HG02798 (cell line): ENCODE data around the gene DDX1.
"Not testable (repeated sequence)": the region's sequence is repeated elsewhere in the genome, so short reads cannot be mapped to it uniquely, and the experiment has no call there.

Experiments used
- ATAC-seq: cut with Tn5 transposase; IDR thresholded peaks from one replicate; pipeline ENCODE4 v1.9.1; 2021; ENCODE audit warnings: mild to moderate bottlenecking; ENCODE audit not compliant: unreplicated experiment, poor library complexity

DDX1 gene

GRCh38 chr2:15614545-15615300, 23.1 kb downstream of the DDX1 start:
- no peak for ATAC-seq

DNA sequence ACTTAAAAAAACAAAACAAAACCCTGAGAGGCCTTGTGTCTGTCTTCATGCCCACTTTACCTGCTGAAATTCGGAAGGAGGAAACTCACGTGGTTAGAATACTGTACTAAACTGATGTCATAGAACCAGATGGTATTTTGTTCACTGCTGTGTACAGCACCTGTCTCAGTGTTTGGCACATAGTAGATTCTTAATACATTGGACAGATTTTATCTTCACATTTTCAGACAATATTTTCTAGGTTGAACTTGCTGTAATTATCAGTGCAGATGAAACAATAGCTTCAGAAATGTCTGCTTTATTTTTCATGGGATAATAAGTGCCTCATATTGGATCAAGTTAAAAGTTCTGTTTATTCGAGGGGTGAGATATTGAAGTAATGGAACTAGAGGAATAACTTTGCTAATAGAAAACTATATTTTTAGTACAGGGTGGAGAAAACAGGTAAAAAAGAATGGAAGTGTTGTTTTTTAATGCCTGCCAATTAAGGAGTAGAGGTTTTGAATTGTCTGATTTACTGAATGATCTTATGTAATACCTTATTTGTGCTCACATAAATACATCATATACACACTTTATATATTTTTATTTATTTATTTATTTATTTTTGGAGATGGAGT, 23.7 kb downstream of the DDX1 start:
- no peak for ATAC-seq

- no peak for ATAC-seq
Measured at GRCh38 chr2:15616429-15616828, 24.8 kb downstream of the DDX1 start.

DNA sequence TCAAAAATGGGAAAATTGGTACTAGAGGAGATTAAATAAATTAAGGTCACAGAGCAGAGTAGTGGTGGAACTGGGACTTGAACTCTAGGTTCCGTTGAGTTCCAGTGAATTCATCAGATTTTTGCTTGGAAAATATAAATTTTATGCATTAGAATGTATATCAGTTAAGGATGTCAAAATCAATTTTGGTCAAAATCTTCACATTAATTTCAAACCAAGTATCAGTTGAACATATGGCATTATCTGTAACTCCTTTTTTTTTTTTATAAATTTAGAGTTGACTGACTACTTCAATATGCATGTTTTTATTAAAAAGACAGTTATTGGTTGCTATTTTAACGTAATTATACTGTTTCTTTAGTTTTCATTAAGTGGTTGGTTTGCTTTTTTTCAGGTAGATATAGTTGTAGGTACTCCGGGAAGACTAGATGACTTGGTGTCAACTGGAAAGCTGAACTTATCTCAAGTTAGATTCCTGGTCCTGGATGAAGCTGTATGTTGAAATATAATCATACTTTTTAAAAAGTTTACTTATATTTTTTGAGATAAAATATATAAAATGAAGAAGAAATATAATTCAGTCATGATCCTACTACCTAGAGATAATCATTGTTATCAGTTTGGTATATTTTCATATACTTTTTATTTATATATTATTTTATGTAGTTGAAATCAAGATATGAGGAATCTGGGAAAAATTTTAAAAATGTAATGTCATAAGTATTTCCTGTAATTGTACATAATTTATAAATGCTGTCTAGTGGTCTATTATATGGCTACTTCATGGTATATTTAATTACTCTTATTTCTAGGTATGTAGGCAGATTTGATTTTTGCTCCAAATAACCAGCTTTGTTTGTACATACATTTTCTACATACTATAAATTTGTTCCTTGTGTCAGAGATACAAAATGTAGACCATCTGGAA, 25.4 kb downstream of the DDX1 start:
- ATAC-seq, result no peak

DNA sequence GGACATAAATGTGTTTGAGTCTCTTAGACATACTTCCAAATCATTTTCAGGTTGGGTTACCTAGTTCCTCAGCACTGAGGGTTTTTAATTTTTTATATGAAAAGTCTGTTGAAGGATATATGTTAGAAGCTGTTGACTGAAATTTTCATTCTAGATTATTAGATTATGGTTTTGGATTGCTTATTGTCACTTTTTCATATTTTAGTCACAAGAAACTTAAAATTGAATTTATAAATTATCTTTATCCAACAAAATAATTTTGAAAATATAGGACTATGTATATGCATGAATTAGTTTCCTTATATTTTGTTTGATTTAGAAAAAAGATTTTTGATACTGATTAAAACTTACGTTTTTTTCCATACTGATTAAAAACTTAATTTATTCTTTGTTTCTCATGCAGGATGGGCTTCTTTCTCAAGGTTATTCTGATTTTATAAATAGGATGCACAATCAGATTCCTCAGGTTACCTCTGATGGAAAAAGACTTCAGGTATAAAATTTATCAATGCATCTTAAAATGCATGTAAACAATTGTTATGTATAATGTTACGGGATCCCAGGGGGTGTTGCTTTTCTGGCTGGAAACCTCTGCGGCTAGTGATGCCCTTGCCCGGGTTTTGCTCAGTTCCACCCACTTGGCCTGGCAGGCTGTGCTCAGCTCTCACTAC, 26.2 kb downstream of the DDX1 start:
- no peak for ATAC-seq

DNA sequence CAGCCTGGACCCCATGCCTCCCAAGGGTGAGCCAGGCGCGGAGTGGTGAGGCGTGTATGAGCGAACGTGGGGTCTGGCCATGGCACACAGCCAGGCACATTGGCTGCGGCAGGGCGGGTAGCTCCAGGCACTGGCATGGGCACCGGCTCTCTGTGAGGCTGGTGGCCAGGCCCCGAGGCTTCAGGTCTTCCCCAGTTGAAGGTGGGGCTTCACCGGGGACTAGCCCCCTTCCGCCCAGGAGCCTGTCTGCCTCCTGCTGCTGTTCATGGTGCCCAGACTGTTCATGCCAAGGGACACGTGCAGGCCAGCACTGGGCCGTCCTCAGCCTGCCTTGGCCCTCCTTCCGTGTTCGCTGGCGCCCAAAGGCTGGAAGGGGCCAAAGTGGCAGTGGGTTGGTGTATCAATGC, 26.8 kb downstream of the DDX1 start:
- no peak for ATAC-seq

- ATAC-seq, result no peak
Measured at GRCh38 chr2:15619076-15619475, 27.4 kb downstream of the DDX1 start.

- ATAC-seq, result no peak
Measured at GRCh38 chr2:15619510-15619909, 27.8 kb downstream of the DDX1 start.

DNA sequence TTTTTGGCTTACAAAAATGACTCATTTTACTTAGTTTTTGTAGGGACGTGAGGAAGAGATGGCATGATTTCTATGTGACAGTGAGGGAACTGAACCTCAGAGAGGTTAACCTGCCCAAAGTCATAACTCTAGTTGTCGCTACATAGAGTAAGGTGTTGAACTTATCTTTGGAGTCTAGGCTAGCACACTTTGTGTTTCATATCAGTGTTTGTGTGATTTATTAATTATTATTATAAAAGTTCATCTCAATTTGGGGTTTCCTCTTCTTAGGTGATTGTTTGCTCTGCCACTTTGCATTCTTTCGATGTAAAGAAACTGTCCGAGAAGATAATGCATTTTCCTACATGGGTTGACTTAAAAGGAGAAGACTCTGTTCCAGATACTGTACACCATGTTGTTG, 28.3 kb downstream of the DDX1 start:
- no peak for ATAC-seq

DNA sequence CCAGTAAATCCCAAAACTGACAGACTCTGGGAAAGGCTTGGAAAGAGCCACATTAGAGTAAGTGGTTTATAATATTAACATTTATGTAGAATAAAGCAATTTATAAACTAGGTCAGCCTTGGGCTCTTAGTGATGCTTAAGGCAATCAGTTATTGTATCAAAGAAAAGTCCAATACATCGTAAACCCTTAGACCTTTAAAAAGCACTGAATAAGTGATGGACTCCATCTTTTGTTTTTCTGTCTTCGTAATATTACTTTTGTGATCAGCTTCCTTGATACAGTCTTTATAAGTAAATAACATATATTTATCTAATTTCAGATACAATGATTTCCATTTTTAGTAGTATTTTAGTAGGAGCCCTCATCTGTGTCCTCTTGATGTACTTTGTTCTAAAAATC, 28.7 kb downstream of the DDX1 start:
- no peak for ATAC-seq

GRCh38 chr2:15620857-15621471, 29.3 kb downstream of the DDX1 start:
- ATAC-seq, result no peak

DNA sequence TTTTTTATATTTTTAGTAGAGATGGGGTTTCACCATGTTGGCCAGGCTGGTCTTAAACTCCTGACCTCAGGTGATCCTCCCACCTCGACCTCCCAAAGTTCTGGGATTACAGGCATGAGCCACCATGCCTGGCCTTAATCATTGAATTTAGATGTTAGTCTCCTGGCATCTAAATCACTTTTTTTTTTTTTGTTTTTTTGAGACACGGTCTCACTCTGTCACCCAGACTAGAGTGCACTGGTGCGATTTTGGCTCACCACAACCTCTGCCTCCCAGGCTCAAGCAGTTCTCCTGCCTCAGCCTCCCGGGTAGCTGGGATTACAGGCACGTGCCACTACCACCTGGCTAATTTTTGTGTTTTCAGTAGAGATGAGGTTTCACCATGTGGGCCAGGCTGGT, 29.8 kb downstream of the DDX1 start:
- ATAC-seq, result not testable (repeated sequence)

- ATAC-seq, result no peak
Measured at GRCh38 chr2:15622214-15622613, 30.5 kb downstream of the DDX1 start.

GRCh38 chr2:15622614-15623480, 31.2 kb downstream of the DDX1 start:
- no peak for ATAC-seq

DNA sequence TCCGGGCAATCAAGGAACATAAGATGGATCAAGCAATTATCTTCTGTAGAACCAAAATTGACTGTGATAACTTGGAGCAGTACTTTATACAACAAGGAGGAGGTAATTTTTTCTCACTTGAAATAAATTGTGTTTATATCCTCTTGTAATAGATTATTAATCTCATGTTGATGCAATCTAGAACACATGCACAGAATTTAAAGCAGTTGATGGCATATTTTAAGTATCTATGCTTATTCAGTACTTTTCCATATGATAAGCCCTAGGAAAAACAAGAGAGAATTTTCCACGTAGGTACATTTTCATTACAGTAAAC, 31.8 kb downstream of the DDX1 start:
- no peak for ATAC-seq

GRCh38 chr2:15623898-15624541, 32.4 kb downstream of the DDX1 start:
- no peak for ATAC-seq

GRCh38 chr2:15624903-15625302, 33.2 kb downstream of the DDX1 start:
- ATAC-seq, result no peak

DNA sequence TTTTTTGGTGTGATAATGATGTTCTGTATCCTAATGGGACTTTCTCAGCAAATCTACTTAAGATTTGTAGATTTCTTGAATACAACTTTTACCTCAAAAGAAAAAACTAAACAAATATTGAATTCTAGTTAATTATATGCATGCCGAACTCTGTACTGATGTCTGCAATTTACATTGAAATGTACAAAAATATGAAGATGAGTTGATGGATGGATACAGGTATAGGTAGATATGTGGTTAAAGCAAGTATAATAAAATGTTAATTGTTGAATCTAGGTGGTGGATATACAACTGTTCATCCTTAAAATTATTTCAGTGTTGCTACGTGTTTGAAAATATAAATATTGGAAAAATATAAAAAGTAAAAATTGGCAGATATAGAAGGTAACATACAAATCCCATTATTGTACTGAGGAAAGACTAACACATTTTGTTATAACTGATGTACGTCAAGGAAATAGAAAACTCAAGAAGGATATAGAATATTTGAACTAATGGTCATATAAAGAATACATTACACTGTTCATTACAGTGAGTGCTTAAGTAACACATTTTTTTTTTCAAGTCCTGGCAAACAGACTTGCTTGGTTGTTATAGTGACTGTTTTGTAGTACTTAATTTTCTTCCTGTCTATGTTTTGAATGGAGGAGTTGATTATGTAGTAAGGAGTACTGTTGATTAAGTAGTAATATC, 33.8 kb downstream of the DDX1 start:
- no peak for ATAC-seq
